WTC11 (cell line): ENCODE measurements around the gene MAGEA9B.
"Not testable (repeated sequence)": the region's sequence is repeated elsewhere in the genome, so short reads cannot be mapped to it uniquely, and the experiment has no call there.

Source experiments
- CTCF ChIP-seq: fragments of 200-600 bp; IDR thresholded peaks from 2 replicates; pipeline ENCODE4 v1.8.0; 2022; ENCODE audit warnings: antibody characterized with exemption
- MXD4 ChIP-seq: fragments of 250-450 bp; sonication (Bioruptor Pico); IDR thresholded peaks from 2 replicates; pipeline ENCODE4 v1.8.0; 2021; ENCODE audit warnings: mild to moderate bottlenecking, moderate library complexity, borderline replicate concordance
- SP1 ChIP-seq: sonication (generic); formaldehyde crosslinking; conservative IDR thresholded peaks from 2 replicates; pipeline ENCODE4 v1.8.1; 2022; ENCODE audit warnings: missing genetic modification reagents

GRCh38 chrX:149549701-149550100 is 37.6 kb downstream of the MAGEA9B start, which contains the start of gene HSFX3:
- TF ChIP-seq CTCF; SP1 (CRISPR knock-in tag); MXD4 (CRISPR knock-in tag): not testable (repeated sequence)
